ENCODE measurements around the gene FGF3. TPM values are rescaled to one million over a fixed set of nuclear protein-coding genes. Genes with fewer than 3 reads are reported as not detected.

The FGF3 gene
- polyA plus RNA-seq, 1 of the 3 experiments (the other 2 are of a cell fraction), result not detected

GRCh38 chr11:69787457-69787856, 31.8 kb downstream of the FGF3 start:
- Histone ChIP-seq H3K4me3 (ENCODE audit: low read depth in 2 of 2, low read length in 1 of 2) (no peak overlapping the region), H3K4me2 (no peak overlapping the region), H3K9ac (no peak overlapping the region), H4K20me1 (ENCODE audit: insufficient read depth) (no peaks in the 10 kb centered on the region), H3K9me3 (no peaks in the 10 kb centered on the region), H3K79me2 (ENCODE audit: insufficient read depth) (no peaks in the 10 kb centered on the region), H3K27ac (ENCODE audit: low read depth in 2 of 2, low read length in 1 of 2) (no peak overlapping the region), H3K36me3 (replicated peaks in 1 of 2; ENCODE audit: control insufficient read depth in 1 of 2, insufficient read depth in 2 of 2, low read length in 1 of 2) (no peaks in the 10 kb centered on the region), H2AFZ (ENCODE audit: low read depth) (no peak overlapping the region), H3K27me3 (ENCODE audit: insufficient read depth) (no peaks in the 10 kb centered on the region; the same call in 1 of the 2 replicates), H3K9me2 (no peaks in the 10 kb centered on the region), H3F3A (replicated peaks; ENCODE audit: insufficient read depth) (peaks cover 4% of the 10 kb centered on the region), H3K4me1 (ENCODE audit: control insufficient read depth in 1 of 2, insufficient read depth in 2 of 2, low read depth in 1 of 2, low read length in 1 of 2) (no peaks in the 10 kb centered on the region; a peak in 1 of 4 replicates)
- POLR2A ChIA-PET, result no interaction called here
- CTCF ChIA-PET, result interaction anchor here (0.9 to 1.5 kb wide), 3 partner anchors 14 to 409 kb away, joined by 3 to 4 read pairs (median 4); no protein-coding TSS in a partner anchor
- WGBS (ENCODE audit: low lambda C conversion rate), result 55% methylated on average over 4 of the region's 4 CpGs
- DNase-seq, result no peak
- TF ChIP-seq EP300 (IDR thresholded peaks at IDR 0.05; ENCODE audit: borderline replicate concordance in 1 of 2, low read depth in 1 of 2, low read length in 1 of 2) (no peak), EZH2phosphoT487 (IDR thresholded peaks at IDR 0.05; ENCODE audit: borderline replicate concordance, low read depth) (no peak), RCOR1 (IDR thresholded peaks at IDR 0.05; ENCODE audit: low read length) (no peak), FOSL2 (IDR thresholded peaks at IDR 0.05; ENCODE audit: borderline replicate concordance, low read depth) (no peak), MXI1 (IDR thresholded peaks at IDR 0.05; ENCODE audit: low read depth, low read length) (no peak), MEF2A (IDR thresholded peaks at IDR 0.05; ENCODE audit: borderline replicate concordance, low read depth) (no peak), POLR2AphosphoS5 (IDR thresholded peaks at IDR 0.05; ENCODE audit: low read depth, low read length) (no peak), FOXJ3 (CRISPR knock-in tag; IDR thresholded peaks at IDR 0.05) (no peak), GATA2 (CRISPR knock-in tag; IDR thresholded peaks at IDR 0.05) (no peak), FOXM1 (IDR thresholded peaks at IDR 0.05; ENCODE audit: low read depth) (no peak)
- TF ChIP-seq, protein P1, sequence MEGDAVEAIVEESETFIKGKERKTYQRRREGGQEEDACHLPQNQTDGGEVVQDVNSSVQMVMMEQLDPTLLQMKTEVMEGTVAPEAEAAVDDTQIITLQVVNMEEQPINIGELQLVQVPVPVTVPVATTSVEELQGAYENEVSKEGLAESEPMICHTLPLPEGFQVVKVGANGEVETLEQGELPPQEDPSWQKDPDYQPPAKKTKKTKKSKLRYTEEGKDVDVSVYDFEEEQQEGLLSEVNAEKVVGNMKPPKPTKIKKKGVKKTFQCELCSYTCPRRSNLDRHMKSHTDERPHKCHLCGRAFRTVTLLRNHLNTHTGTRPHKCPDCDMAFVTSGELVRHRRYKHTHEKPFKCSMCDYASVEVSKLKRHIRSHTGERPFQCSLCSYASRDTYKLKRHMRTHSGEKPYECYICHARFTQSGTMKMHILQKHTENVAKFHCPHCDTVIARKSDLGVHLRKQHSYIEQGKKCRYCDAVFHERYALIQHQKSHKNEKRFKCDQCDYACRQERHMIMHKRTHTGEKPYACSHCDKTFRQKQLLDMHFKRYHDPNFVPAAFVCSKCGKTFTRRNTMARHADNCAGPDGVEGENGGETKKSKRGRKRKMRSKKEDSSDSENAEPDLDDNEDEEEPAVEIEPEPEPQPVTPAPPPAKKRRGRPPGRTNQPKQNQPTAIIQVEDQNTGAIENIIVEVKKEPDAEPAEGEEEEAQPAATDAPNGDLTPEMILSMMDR (IDR thresholded peaks at IDR 0.05), result no peak
- TF ChIP-seq, protein P2, sequence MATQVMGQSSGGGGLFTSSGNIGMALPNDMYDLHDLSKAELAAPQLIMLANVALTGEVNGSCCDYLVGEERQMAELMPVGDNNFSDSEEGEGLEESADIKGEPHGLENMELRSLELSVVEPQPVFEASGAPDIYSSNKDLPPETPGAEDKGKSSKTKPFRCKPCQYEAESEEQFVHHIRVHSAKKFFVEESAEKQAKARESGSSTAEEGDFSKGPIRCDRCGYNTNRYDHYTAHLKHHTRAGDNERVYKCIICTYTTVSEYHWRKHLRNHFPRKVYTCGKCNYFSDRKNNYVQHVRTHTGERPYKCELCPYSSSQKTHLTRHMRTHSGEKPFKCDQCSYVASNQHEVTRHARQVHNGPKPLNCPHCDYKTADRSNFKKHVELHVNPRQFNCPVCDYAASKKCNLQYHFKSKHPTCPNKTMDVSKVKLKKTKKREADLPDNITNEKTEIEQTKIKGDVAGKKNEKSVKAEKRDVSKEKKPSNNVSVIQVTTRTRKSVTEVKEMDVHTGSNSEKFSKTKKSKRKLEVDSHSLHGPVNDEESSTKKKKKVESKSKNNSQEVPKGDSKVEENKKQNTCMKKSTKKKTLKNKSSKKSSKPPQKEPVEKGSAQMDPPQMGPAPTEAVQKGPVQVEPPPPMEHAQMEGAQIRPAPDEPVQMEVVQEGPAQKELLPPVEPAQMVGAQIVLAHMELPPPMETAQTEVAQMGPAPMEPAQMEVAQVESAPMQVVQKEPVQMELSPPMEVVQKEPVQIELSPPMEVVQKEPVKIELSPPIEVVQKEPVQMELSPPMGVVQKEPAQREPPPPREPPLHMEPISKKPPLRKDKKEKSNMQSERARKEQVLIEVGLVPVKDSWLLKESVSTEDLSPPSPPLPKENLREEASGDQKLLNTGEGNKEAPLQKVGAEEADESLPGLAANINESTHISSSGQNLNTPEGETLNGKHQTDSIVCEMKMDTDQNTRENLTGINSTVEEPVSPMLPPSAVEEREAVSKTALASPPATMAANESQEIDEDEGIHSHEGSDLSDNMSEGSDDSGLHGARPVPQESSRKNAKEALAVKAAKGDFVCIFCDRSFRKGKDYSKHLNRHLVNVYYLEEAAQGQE (IDR thresholded peaks at IDR 0.05; ENCODE audit: low read depth, low read length), result no peak
- TF ChIP-seq, protein P3, sequence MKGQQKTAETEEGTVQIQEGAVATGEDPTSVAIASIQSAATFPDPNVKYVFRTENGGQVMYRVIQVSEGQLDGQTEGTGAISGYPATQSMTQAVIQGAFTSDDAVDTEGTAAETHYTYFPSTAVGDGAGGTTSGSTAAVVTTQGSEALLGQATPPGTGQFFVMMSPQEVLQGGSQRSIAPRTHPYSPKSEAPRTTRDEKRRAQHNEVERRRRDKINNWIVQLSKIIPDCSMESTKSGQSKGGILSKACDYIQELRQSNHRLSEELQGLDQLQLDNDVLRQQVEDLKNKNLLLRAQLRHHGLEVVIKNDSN (IDR thresholded peaks at IDR 0.05; ENCODE audit: borderline replicate concordance, low read depth), result no peak
